HEK293 (cell line): ENCODE measurements around the gene GNGT1.

Source experiments
- GLIS1 ChIP-seq: fragments of 450-650 bp; formaldehyde crosslinking; IDR thresholded peaks from 2 replicates; pipeline ENCODE4 v1.5.1; 2016; ENCODE audit warnings: missing biosample characterization, missing genetic modification characterization
- KLF9 ChIP-seq: fragments of 450-650 bp; formaldehyde crosslinking; IDR thresholded peaks from 2 replicates; pipeline ENCODE4 v1.5.1; 2016; ENCODE audit warnings: missing biosample characterization, missing genetic modification characterization, low read depth
- MEIS1 ChIP-seq: sonication (generic); formaldehyde crosslinking; IDR thresholded peaks from 2 replicates; pipeline ENCODE4 v1.8.1; 2022; ENCODE audit warnings: missing genetic modification reagents, mild to moderate bottlenecking, borderline replicate concordance
- PATZ1 ChIP-seq: fragments of 450-650 bp; formaldehyde crosslinking; IDR thresholded peaks from 2 replicates; pipeline ENCODE4 v1.5.1; 2016; ENCODE audit warnings: missing biosample characterization, missing genetic modification characterization
- PBX3 ChIP-seq: sonication (generic); formaldehyde crosslinking; IDR thresholded peaks from 2 replicates; pipeline ENCODE4 v1.8.1; 2022; ENCODE audit warnings: mild to moderate bottlenecking, moderate library complexity, missing genetic modification reagents
- REPIN1 ChIP-seq: fragments of 450-650 bp; formaldehyde crosslinking; IDR thresholded peaks from 2 replicates; pipeline ENCODE4 v1.5.1; 2017; ENCODE audit warnings: missing biosample characterization, missing genetic modification characterization, low read depth
- SP2 ChIP-seq: fragments of 450-650 bp; formaldehyde crosslinking; IDR thresholded peaks from 2 replicates; pipeline ENCODE4 v1.5.1; 2016; ENCODE audit warnings: missing biosample characterization, missing genetic modification characterization
- SP7 ChIP-seq: fragments of 450-650 bp; formaldehyde crosslinking; IDR thresholded peaks from 2 replicates; pipeline ENCODE4 v1.5.1; 2016; ENCODE audit warnings: missing biosample characterization, missing genetic modification characterization
- ZBTB17 ChIP-seq: fragments of 450-650 bp; formaldehyde crosslinking; IDR thresholded peaks from 2 replicates; pipeline ENCODE4 v1.5.1; 2016; ENCODE audit warnings: missing biosample characterization, missing genetic modification characterization
- ZBTB20 ChIP-seq: fragments of 450-650 bp; formaldehyde crosslinking; IDR thresholded peaks from 2 replicates; pipeline ENCODE4 v1.5.1; 2016; ENCODE audit warnings: missing biosample characterization, missing genetic modification characterization
- ZBTB8A ChIP-seq: fragments of 450-650 bp; formaldehyde crosslinking; IDR thresholded peaks from 2 replicates; pipeline ENCODE4 v1.5.1; 2016; ENCODE audit warnings: missing biosample characterization, missing genetic modification characterization
- ZEB2 ChIP-seq: fragments of 450-650 bp; formaldehyde crosslinking; IDR thresholded peaks from 2 replicates; pipeline ENCODE4 v1.5.1; 2016; ENCODE audit warnings: missing biosample characterization, missing genetic modification characterization
- ZFHX2 ChIP-seq: fragments of 450-650 bp; formaldehyde crosslinking; conservative IDR thresholded peaks from 2 replicates; pipeline ENCODE4 v1.5.1; 2016; ENCODE audit warnings: missing biosample characterization, missing genetic modification characterization
- ZFP37 ChIP-seq: fragments of 450-650 bp; formaldehyde crosslinking; IDR thresholded peaks from 2 replicates; pipeline ENCODE4 v1.5.1; 2016; ENCODE audit warnings: missing biosample characterization, missing genetic modification characterization
- ZNF148 ChIP-seq: fragments of 450-650 bp; formaldehyde crosslinking; IDR thresholded peaks from 2 replicates; pipeline ENCODE4 v1.5.0; 2017; ENCODE audit warnings: missing biosample characterization, missing genetic modification characterization, borderline replicate concordance
- ZNF311 ChIP-seq: fragments of 450-650 bp; formaldehyde crosslinking; IDR thresholded peaks from 2 replicates; pipeline ENCODE4 v1.5.1; 2017; ENCODE audit warnings: missing biosample characterization, missing genetic modification characterization, borderline replicate concordance
- ZNF350 ChIP-seq: fragments of 450-650 bp; formaldehyde crosslinking; IDR thresholded peaks from 2 replicates; pipeline ENCODE4 v1.5.0; 2017; ENCODE audit warnings: missing biosample characterization, mild to moderate bottlenecking, missing genetic modification characterization
- ZNF366 ChIP-seq: fragments of 450-650 bp; formaldehyde crosslinking; conservative IDR thresholded peaks from 2 replicates; pipeline ENCODE4 v1.5.1; 2016; ENCODE audit warnings: missing biosample characterization, missing genetic modification characterization
- ZNF394 ChIP-seq: fragments of 450-650 bp; formaldehyde crosslinking; IDR thresholded peaks from 2 replicates; pipeline ENCODE4 v1.5.1; 2016; ENCODE audit warnings: missing biosample characterization, missing genetic modification characterization, mild to moderate bottlenecking, moderate library complexity, borderline replicate concordance
- ZNF423 ChIP-seq: fragments of 450-650 bp; formaldehyde crosslinking; IDR thresholded peaks from 2 replicates; pipeline ENCODE4 v1.5.1; 2016; ENCODE audit warnings: missing biosample characterization, missing genetic modification characterization
- ZNF488 ChIP-seq: fragments of 450-650 bp; formaldehyde crosslinking; IDR thresholded peaks from 2 replicates; pipeline ENCODE4 v1.5.1; 2016; ENCODE audit warnings: missing biosample characterization, missing genetic modification characterization
- ZNF610 ChIP-seq: fragments of 450-650 bp; formaldehyde crosslinking; IDR thresholded peaks from 2 replicates; pipeline ENCODE4 v1.5.1; 2016; ENCODE audit warnings: missing biosample characterization, missing genetic modification characterization, borderline replicate concordance
- ZNF629 ChIP-seq: fragments of 450-650 bp; formaldehyde crosslinking; IDR thresholded peaks from 2 replicates; pipeline ENCODE4 v1.5.1; 2017; ENCODE audit warnings: missing biosample characterization, missing genetic modification characterization
- ZNF660 ChIP-seq: fragments of 450-650 bp; IDR thresholded peaks from 2 replicates; pipeline ENCODE4 v1.5.1; 2018; ENCODE audit warnings: missing biosample characterization, mild to moderate bottlenecking, missing genetic modification characterization
- ZNF692 ChIP-seq: fragments of 450-650 bp; formaldehyde crosslinking; IDR thresholded peaks from 2 replicates; pipeline ENCODE4 v1.5.1; 2016; ENCODE audit warnings: missing biosample characterization, missing genetic modification characterization
- ZNF792 ChIP-seq: fragments of 450-650 bp; formaldehyde crosslinking; IDR thresholded peaks from 2 replicates; pipeline ENCODE4 v1.5.1; 2016; ENCODE audit warnings: missing biosample characterization, missing genetic modification characterization
- ZSCAN30 ChIP-seq: fragments of 450-650 bp; IDR thresholded peaks from 2 replicates; pipeline ENCODE4 v1.5.1; 2018; ENCODE audit warnings: missing biosample characterization, mild to moderate bottlenecking, missing genetic modification characterization, moderate library complexity
- TF ChIP-seq, protein P1 (sequence below): fragments of 450-650 bp; formaldehyde crosslinking; IDR thresholded peaks from 2 replicates; pipeline ENCODE4 v1.5.1; 2016; ENCODE audit warnings: missing biosample characterization, missing genetic modification characterization

The GNGT1 gene

DNA sequence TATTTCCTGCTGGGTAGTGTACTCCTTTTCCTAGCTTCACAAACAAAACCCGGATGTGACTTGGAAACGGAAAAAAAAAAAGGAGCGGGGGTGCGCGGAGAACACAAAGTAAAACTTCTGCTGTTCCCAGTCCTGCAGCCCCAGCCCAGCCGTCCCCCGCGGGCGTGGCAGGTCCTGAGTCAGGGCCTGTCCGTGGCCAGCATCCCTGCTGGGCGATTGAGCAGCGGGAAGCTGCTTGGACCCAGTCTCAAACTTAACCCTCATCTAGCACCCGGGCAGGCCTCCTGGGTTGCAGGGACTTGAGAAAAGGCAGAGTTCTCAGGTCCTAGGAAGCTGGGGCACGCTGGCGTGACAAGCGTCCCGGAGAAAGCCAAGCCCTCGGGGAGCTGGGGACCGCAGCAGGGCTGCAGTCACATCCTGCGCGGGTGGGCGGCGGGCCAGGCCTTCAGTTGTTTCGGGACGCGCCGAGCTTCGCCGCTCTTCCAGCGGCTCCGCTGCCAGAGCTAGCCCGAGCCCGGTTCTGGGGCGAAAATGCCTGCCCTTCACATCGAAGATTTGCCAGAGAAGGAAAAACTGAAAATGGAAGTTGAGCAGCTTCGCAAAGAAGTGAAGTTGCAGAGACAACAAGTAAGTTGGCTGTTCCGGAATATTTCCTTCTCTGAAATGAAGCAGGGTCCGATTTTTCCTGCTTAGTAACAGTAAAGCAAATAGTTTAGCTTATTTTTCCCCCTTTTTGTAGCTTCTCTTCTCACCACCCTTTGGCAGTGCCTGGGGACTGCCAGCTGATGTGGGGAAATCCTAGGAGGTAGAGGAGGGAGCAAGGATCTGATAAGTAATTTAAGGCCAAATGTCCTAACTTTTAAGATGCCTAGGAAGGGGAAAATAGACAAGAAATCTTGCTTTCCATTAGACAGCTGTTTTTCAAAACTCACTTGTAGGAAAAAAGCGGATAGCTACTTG, 15.5 kb downstream of the GNGT1 start, which contains the start of gene GNG11 (continued):
- TF ChIP-seq SP7 (tag by site-specific recombination), result peak; percentile 72
- peak; percentile 64 for TF ChIP-seq ZFHX2 (tag by site-specific recombination)
- TF ChIP-seq, protein P1, sequence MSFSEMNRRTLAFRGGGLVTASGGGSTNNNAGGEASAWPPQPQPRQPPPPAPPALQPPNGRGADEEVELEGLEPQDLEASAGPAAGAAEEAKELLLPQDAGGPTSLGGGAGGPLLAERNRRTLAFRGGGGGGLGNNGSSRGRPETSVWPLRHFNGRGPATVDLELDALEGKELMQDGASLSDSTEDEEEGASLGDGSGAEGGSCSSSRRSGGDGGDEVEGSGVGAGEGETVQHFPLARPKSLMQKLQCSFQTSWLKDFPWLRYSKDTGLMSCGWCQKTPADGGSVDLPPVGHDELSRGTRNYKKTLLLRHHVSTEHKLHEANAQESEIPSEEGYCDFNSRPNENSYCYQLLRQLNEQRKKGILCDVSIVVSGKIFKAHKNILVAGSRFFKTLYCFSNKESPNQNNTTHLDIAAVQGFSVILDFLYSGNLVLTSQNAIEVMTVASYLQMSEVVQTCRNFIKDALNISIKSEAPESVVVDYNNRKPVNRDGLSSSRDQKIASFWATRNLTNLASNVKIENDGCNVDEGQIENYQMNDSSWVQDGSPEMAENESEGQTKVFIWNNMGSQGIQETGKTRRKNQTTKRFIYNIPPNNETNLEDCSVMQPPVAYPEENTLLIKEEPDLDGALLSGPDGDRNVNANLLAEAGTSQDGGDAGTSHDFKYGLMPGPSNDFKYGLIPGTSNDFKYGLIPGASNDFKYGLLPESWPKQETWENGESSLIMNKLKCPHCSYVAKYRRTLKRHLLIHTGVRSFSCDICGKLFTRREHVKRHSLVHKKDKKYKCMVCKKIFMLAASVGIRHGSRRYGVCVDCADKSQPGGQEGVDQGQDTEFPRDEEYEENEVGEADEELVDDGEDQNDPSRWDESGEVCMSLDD, result peak; percentile 35; the same call in 1 of the 2 replicates
- peak; percentile 82 for TF ChIP-seq ZNF660 (tag by site-specific recombination)
- TF ChIP-seq ZNF311 (tag by site-specific recombination), result no peak
- no peak for TF ChIP-seq PBX3 (CRISPR knock-in tag)
- TF ChIP-seq REPIN1 (tag by site-specific recombination), result no peak
- no peak for TF ChIP-seq ZNF350 (tag by site-specific recombination)
- peak; percentile 55 for TF ChIP-seq PATZ1
- 0 out of 2 replicates have a peak, but pooled peaks have one; percentile 19 for TF ChIP-seq SP2 (tag by site-specific recombination)
- TF ChIP-seq ZNF792 (tag by site-specific recombination), result no peak
- peak; percentile 62; the same call in 1 of the 2 replicates for TF ChIP-seq ZEB2 (tag by site-specific recombination)
- TF ChIP-seq MEIS1, result no peak
- TF ChIP-seq ZBTB17 (tag by site-specific recombination), result peak; percentile 75
- peak; percentile 93 for TF ChIP-seq ZBTB20 (tag by site-specific recombination)
- TF ChIP-seq KLF9 (tag by site-specific recombination), result peak; percentile 16; the same call in 1 of the 2 replicates
- TF ChIP-seq ZNF629 (tag by site-specific recombination), result peak; percentile 29; the same call in 1 of the 2 replicates
- TF ChIP-seq ZNF148 (tag by site-specific recombination), result no peak
- no peak for TF ChIP-seq ZNF488 (tag by site-specific recombination)
- TF ChIP-seq ZSCAN30, result peak; percentile 89
- peak; percentile 87 for TF ChIP-seq ZNF423 (tag by site-specific recombination)
- peak; percentile 51; the same call in 1 of the 2 replicates for TF ChIP-seq ZNF366 (tag by site-specific recombination)
- TF ChIP-seq ZFP37 (tag by site-specific recombination), result 0 out of 2 replicates have a peak, but pooled peaks have one; percentile 67
- TF ChIP-seq ZNF692 (tag by site-specific recombination), result 0 out of 2 replicates have a peak, but pooled peaks have one; percentile 48
- 0 out of 2 replicates have a peak, but pooled peaks have one; percentile 59 for TF ChIP-seq ZNF394 (tag by site-specific recombination)
- TF ChIP-seq ZBTB8A (tag by site-specific recombination), result peak; percentile 67
- peak; percentile 63 for TF ChIP-seq GLIS1 (tag by site-specific recombination)
- TF ChIP-seq ZNF610 (tag by site-specific recombination), result peak; percentile 58; the same call in 1 of the 2 replicates
